ENCODE measurements around the gene MACROD1. TPM values are rescaled to one million over a fixed set of nuclear protein-coding genes. Genes with fewer than 3 reads are reported as not detected.

Gene MACROD1
- total and polyA plus RNA-seq, 9 of the 15 experiments (the other 6 are each of a cell fraction or from before 2014, with no cell fraction given), result 1.1 to 60.0 (median 26.4) TPM

- no peak for TF ChIP-seq WHSC1 (IDR thresholded peaks at IDR 0.05; ENCODE audit: low read length)
- no peak for TF ChIP-seq FOXO4 (CRISPR knock-in tag; IDR thresholded peaks at IDR 0.05)
- no peak for TF ChIP-seq U2AF1 (optimal IDR thresholded peaks at IDR 0.05; ENCODE audit: low read depth, low read length)
- no peak for TF ChIP-seq FOXP4 (CRISPR knock-in tag; IDR thresholded peaks at IDR 0.05; ENCODE audit: borderline replicate concordance)
These were observed 87.0 kb downstream of the MACROD1 start (continued) for GRCh38 chr11:64078905-64079304.

- H3K4me2 ChIP-seq (ENCODE audit: insufficient read depth, low read length), result no peak overlapping the region
- ChIA-PET POLR2A (interaction anchor here (0.7 to 1.6 kb wide), 2 partner anchors 8 to 17 kb away, joined by 3 read pairs; no protein-coding TSS in a partner anchor), CTCF (ENCODE audit: low intra/inter-chr PET ratio) (no interaction called here)
- no peaks in the 10 kb centered on the region for H3K36me3 ChIP-seq (ENCODE audit: control insufficient read depth, insufficient read depth, low read length)
- no peaks in the 10 kb centered on the region for H3K27me3 ChIP-seq (ENCODE audit: control insufficient read depth in 2 of 2, insufficient read depth in 2 of 2, low read length in 2 of 2)
- no peak for ATAC-seq
- H2AFZ ChIP-seq (ENCODE audit: low read depth, low read length), result no peak overlapping the region
- no peaks in the 10 kb centered on the region for H3K79me2 ChIP-seq (ENCODE audit: control insufficient read depth, insufficient read depth, low read length)
- H3K4me3 ChIP-seq, result no peak overlapping the region
- no peaks in the 10 kb centered on the region for H3K9me1 ChIP-seq (ENCODE audit: control insufficient read depth, insufficient read depth, low read length)
- H3K4me1 ChIP-seq (replicated peaks in 1 of 2; ENCODE audit: control insufficient read depth in 2 of 2, insufficient read depth in 2 of 2, low read length in 2 of 2), result peaks cover 6 to 41% of the 10 kb centered on the region in 2 experiments; a peak in 4 of 5 replicates
- no peak for FAIRE-seq
- TF ChIP-seq CC2D1A (IDR thresholded peaks at IDR 0.05) (no peak), PCBP2 (IDR thresholded peaks at IDR 0.05; ENCODE audit: low read depth, low read length, poor library complexity, severe bottlenecking) (no peak), GTF2B (IDR thresholded peaks at IDR 0.05; ENCODE audit: extremely low read depth, insufficient read length) (no peak), RBM22 (IDR thresholded peaks at IDR 0.05; ENCODE audit: low read depth, low read length, poor library complexity, severe bottlenecking) (no peak)
- peaks cover 33% of the 10 kb centered on the region for H4K20me1 ChIP-seq (replicated peaks; ENCODE audit: control insufficient read depth, insufficient read depth, low read length)
- BruUV-seq (replicated peaks), result no TSS peak
- no peak for DNase-seq (ENCODE audit: extremely low read depth in 1 of 4, low spot score in 3 of 4)
- no peak overlapping the region for H3K27ac ChIP-seq (ENCODE audit: extremely low read depth, low read depth, low read length)
- in situ Hi-C loops (cut with MboI), result no loop called here
- H3K9ac ChIP-seq (ENCODE audit: insufficient read depth in 1 of 2, low read depth in 2 of 2, low read length in 2 of 2), result no peak overlapping the region
- 55% methylated on average over 5 of the region's 11 CpGs for WGBS (ENCODE audit: insufficient coverage, low coverage, missing lambda C conversion rate)
- intact Hi-C loops (cut with micrococcal nuclease), result no loop called here
- H3K9me3 ChIP-seq (replicated peaks; ENCODE audit: control insufficient read depth, insufficient read depth, low read depth, low read length), result no peaks in the 10 kb centered on the region
These were observed 87.6 kb downstream of the MACROD1 start for GRCh38 chr11:64078284-64078683.
